HepG2 (cell line): ENCODE data around the gene LACTBL1. TPM values are rescaled to one million over a fixed set of nuclear protein-coding genes. Genes with fewer than 3 reads are reported as not detected.

Experiments
- ELF1 ChIP-seq: sonication (generic); formaldehyde crosslinking; IDR thresholded peaks from 2 replicates; pipeline ENCODE4 v1.4.0; 2020; ENCODE audit warnings: missing genetic modification reagents
- FOXO1 ChIP-seq: sonication (generic); formaldehyde crosslinking; IDR thresholded peaks from 2 replicates; pipeline ENCODE4 v1.4.0; 2020; ENCODE audit warnings: missing genetic modification reagents
- HNF4G ChIP-seq, 2 experiments: sonication (generic) in 1 of 2; formaldehyde crosslinking in 1 of 2; IDR thresholded peaks; 2 replicates each; pipeline versions ENCODE4 v1.4.0 to v1.6.1; 2011 to 2020; ENCODE audit warnings: borderline replicate concordance in 2 of 2, low read depth in 2 of 2, mild to moderate bottlenecking in 2 of 2, low read length in 1 of 2, missing genetic modification reagents in 1 of 2, moderate library complexity in 1 of 2
- KLF6 ChIP-seq: IDR thresholded peaks from 2 replicates; pipeline ENCODE4 v1.8.0; 2016; ENCODE audit warnings: missing biosample characterization, missing genetic modification reagents
- MEIS1 ChIP-seq: sonication (generic); formaldehyde crosslinking; IDR thresholded peaks from 2 replicates; pipeline ENCODE4 v1.9.0; 2021; ENCODE audit warnings: mild to moderate bottlenecking, missing genetic modification reagents, moderate library complexity, borderline replicate concordance
- MZF1 ChIP-seq: sonication (generic); formaldehyde crosslinking; IDR thresholded peaks from 2 replicates; pipeline ENCODE4 v1.8.1; 2023; ENCODE audit warnings: mild to moderate bottlenecking, missing genetic modification reagents, borderline replicate concordance
- PHF8 ChIP-seq: sonication (generic); formaldehyde crosslinking; IDR thresholded peaks from 2 replicates; pipeline ENCODE4 v1.5.0; 2020; ENCODE audit warnings: missing genetic modification reagents
- SIN3A ChIP-seq: IDR thresholded peaks from 2 replicates; pipeline ENCODE4 v1.6.1; 2011; ENCODE audit warnings: low read depth, mild to moderate bottlenecking, control low read depth, low read length, borderline replicate concordance
- SP4 ChIP-seq: sonication (generic); formaldehyde crosslinking; IDR thresholded peaks from 2 replicates; pipeline ENCODE4 v1.8.1; 2023; ENCODE audit warnings: mild to moderate bottlenecking, missing genetic modification reagents
- YEATS2 ChIP-seq: sonication (generic); formaldehyde crosslinking; IDR thresholded peaks from 2 replicates; pipeline ENCODE4 v1.4.0; 2020; ENCODE audit warnings: missing genetic modification reagents, borderline replicate concordance
- ZFAT ChIP-seq: sonication (generic); formaldehyde crosslinking; conservative IDR thresholded peaks from 2 replicates; pipeline ENCODE4 v1.8.1; 2023; ENCODE audit warnings: missing genetic modification reagents, inconsistent platforms
- ZNF10 ChIP-seq: sonication (generic); formaldehyde crosslinking; IDR thresholded peaks from 2 replicates; pipeline ENCODE4 v1.4.0; 2020; ENCODE audit warnings: mild to moderate bottlenecking, low read depth, missing genetic modification reagents, borderline replicate concordance
- ZNF605 ChIP-seq: sonication (generic); formaldehyde crosslinking; IDR thresholded peaks from 2 replicates; pipeline ENCODE4 v1.8.0; 2022; ENCODE audit warnings: mild to moderate bottlenecking, missing genetic modification reagents
- ZNF607 ChIP-seq: sonication (generic); formaldehyde crosslinking; IDR thresholded peaks from 2 replicates; pipeline ENCODE4 v1.5.1; 2020; ENCODE audit warnings: missing genetic modification reagents, mild to moderate bottlenecking, borderline replicate concordance
- ZNF616 ChIP-seq: sonication (generic); formaldehyde crosslinking; IDR thresholded peaks from 2 replicates; pipeline ENCODE4 v1.5.0; 2020; ENCODE audit warnings: low read depth, mild to moderate bottlenecking, missing genetic modification reagents
- ZNF713 ChIP-seq: sonication (generic); formaldehyde crosslinking; IDR thresholded peaks from 2 replicates; pipeline ENCODE4 v1.4.0; 2020; ENCODE audit warnings: mild to moderate bottlenecking, missing genetic modification reagents
- ZNF761 ChIP-seq: sonication (generic); formaldehyde crosslinking; conservative IDR thresholded peaks from 2 replicates; pipeline ENCODE4 v1.4.0; 2020; ENCODE audit warnings: mild to moderate bottlenecking, missing genetic modification reagents
- ZNF780A ChIP-seq: sonication (generic); formaldehyde crosslinking; IDR thresholded peaks from 2 replicates; pipeline ENCODE4 v1.8.0; 2022; ENCODE audit warnings: mild to moderate bottlenecking, missing genetic modification reagents, moderate library complexity
- polyA plus RNA-seq, 8 experiments: library from polyadenylated mRNA; depleted of rRNA in 3 of 8; stranded (reverse) in 7 of 8; unstranded in 1 of 8; fragments of >200 nt; fragmentation: Illumina TruSeq in 4 of 8; extraction: Trizol in 4 of 8; gene quantifications; 2 replicates each; pipeline versions ENCODE4 v1.2.1 to v1.2.3, GENCODE V29; 2011 to 2016; ENCODE audit warnings: low read depth in 4 of 8, missing spikeins in 1 of 8, mixed read lengths in 1 of 8; ENCODE audit not compliant: insufficient read depth in 1 of 8
- total RNA-seq, 5 experiments: library from RNA; depleted of rRNA; stranded (reverse); fragments of >200 nt; fragmentation: Illumina TruSeq; extraction: Trizol; gene quantifications; 2 replicates each; pipeline ENCODE4 v1.2.3, GENCODE V29; 2016; ENCODE audit warnings: low read depth in 1 of 5
- TF ChIP-seq, protein P1 (sequence below): sonication (generic); formaldehyde crosslinking; IDR thresholded peaks from 2 replicates; pipeline ENCODE4 v1.4.0; 2020; ENCODE audit warnings: missing genetic modification reagents
- TF ChIP-seq, protein P2 (sequence below): sonication (generic); formaldehyde crosslinking; IDR thresholded peaks from 2 replicates; pipeline ENCODE4 v1.9.0; 2021; ENCODE audit warnings: missing genetic modification reagents, borderline replicate concordance
- TF ChIP-seq, protein P3 (sequence below): sonication (generic); formaldehyde crosslinking; IDR thresholded peaks from 2 replicates; pipeline ENCODE4 v1.4.0; 2020; ENCODE audit warnings: missing genetic modification reagents
- TF ChIP-seq, protein P4 (sequence below): sonication (generic); formaldehyde crosslinking; IDR thresholded peaks from 2 replicates; pipeline ENCODE4 v1.4.0; 2020; ENCODE audit warnings: missing genetic modification reagents, borderline replicate concordance

Gene LACTBL1
- total and polyA plus RNA-seq, 2 of the 13 experiments (the other 11 are each of a cell fraction or from before 2014, with no cell fraction given) = 0.12 to 1.3 TPM

DNA sequence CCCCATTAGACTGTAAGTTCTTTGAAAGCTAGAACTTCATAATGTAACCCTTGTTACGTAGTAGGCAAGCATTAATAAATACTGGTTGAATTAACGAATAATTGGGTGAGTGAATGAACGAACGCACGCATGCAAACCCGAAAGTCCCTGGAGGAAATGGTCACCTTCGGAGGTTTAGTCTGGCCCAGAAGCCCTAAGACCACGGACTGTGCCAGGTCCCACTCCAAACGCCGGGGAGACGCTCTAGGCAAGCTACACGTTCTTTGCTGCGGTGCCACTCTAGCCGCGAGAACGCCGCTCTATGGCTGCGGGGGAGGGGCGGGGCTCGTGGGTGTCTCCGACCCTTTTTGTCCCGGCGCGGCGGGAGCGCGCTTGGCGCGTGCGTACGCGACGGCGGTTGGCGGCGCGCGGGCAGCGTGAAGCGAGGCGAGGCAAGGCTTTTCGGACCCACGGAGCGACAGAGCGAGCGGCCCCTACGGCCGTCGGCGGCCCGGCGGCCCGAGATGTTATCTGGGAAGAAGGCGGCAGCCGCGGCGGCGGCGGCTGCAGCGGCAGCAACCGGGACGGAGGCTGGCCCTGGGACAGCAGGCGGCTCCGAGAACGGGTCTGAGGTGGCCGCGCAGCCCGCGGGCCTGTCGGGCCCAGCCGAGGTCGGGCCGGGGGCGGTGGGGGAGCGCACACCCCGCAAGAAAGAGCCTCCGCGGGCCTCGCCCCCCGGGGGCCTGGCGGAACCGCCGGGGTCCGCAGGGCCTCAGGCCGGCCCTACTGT lies 46.6 kb upstream of the LACTBL1 start, which contains the start of gene KDM1A (continued):
- no peak for TF ChIP-seq MZF1
- TF ChIP-seq PHF8 = peak; percentile 81; the same call in 1 of the 2 replicates
- peak; percentile 87 for TF ChIP-seq FOXO1 (CRISPR knock-in tag)
- peak; percentile 69 for TF ChIP-seq ELF1 (CRISPR knock-in tag)
- TF ChIP-seq ZNF761 (CRISPR knock-in tag) = peak; percentile 83
- peak; percentile 82; the same call in 1 of the 2 replicates for TF ChIP-seq KLF6 (CRISPR knock-in tag)
- peak; percentile 97 for TF ChIP-seq YEATS2 (CRISPR knock-in tag)
- peak; percentile 85; the same call in 1 of the 2 replicates for TF ChIP-seq ZNF605 (CRISPR knock-in tag)
- peak; percentile 84 for TF ChIP-seq ZNF607 (CRISPR knock-in tag)
- TF ChIP-seq ZNF10 (CRISPR knock-in tag) = no peak
- 0 out of 2 replicates have a peak, but pooled peaks have one; percentile 64 for TF ChIP-seq ZNF616
- peak; percentile 82 for TF ChIP-seq MEIS1 (CRISPR knock-in tag)
- TF ChIP-seq, protein P1, sequence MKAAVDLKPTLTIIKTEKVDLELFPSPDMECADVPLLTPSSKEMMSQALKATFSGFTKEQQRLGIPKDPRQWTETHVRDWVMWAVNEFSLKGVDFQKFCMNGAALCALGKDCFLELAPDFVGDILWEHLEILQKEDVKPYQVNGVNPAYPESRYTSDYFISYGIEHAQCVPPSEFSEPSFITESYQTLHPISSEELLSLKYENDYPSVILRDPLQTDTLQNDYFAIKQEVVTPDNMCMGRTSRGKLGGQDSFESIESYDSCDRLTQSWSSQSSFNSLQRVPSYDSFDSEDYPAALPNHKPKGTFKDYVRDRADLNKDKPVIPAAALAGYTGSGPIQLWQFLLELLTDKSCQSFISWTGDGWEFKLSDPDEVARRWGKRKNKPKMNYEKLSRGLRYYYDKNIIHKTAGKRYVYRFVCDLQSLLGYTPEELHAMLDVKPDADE (CRISPR knock-in tag) = 0 out of 2 replicates have a peak, but pooled peaks have one; percentile 61
- peak; percentile 95 for TF ChIP-seq SIN3A
- TF ChIP-seq ZNF780A (CRISPR knock-in tag) = no peak
- TF ChIP-seq, protein P2, sequence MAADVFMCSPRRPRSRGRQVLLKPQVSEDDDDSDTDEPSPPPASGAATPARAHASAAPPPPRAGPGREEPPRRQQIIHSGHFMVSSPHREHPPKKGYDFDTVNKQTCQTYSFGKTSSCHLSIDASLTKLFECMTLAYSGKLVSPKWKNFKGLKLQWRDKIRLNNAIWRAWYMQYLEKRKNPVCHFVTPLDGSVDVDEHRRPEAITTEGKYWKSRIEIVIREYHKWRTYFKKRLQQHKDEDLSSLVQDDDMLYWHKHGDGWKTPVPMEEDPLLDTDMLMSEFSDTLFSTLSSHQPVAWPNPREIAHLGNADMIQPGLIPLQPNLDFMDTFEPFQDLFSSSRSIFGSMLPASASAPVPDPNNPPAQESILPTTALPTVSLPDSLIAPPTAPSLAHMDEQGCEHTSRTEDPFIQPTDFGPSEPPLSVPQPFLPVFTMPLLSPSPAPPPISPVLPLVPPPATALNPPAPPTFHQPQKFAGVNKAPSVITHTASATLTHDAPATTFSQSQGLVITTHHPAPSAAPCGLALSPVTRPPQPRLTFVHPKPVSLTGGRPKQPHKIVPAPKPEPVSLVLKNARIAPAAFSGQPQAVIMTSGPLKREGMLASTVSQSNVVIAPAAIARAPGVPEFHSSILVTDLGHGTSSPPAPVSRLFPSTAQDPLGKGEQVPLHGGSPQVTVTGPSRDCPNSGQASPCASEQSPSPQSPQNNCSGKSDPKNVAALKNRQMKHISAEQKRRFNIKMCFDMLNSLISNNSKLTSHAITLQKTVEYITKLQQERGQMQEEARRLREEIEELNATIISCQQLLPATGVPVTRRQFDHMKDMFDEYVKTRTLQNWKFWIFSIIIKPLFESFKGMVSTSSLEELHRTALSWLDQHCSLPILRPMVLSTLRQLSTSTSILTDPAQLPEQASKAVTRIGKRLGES (CRISPR knock-in tag) = no peak; the same call in 1 of the 2 replicates
- TF ChIP-seq ZNF713 (CRISPR knock-in tag) = peak; percentile 78; the same call in 1 of the 2 replicates
- no peak for TF ChIP-seq HNF4G (IDR thresholded peaks at IDR 0.05; ENCODE audit: borderline replicate concordance, low read depth, low read length)
- peak; percentile 48; the same call in 1 of the 2 replicates for TF ChIP-seq HNF4G (CRISPR knock-in tag; IDR thresholded peaks at IDR 0.05; ENCODE audit: borderline replicate concordance, low read depth)
- TF ChIP-seq, protein P3, sequence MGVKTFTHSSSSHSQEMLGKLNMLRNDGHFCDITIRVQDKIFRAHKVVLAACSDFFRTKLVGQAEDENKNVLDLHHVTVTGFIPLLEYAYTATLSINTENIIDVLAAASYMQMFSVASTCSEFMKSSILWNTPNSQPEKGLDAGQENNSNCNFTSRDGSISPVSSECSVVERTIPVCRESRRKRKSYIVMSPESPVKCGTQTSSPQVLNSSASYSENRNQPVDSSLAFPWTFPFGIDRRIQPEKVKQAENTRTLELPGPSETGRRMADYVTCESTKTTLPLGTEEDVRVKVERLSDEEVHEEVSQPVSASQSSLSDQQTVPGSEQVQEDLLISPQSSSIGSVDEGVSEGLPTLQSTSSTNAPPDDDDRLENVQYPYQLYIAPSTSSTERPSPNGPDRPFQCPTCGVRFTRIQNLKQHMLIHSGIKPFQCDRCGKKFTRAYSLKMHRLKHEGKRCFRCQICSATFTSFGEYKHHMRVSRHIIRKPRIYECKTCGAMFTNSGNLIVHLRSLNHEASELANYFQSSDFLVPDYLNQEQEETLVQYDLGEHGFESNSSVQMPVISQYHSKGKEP (CRISPR knock-in tag) = 0 out of 2 replicates have a peak, but pooled peaks have one; percentile 52
- peak; percentile 92 for TF ChIP-seq SP4 (CRISPR knock-in tag)
- no peak for TF ChIP-seq ZFAT (CRISPR knock-in tag)
- TF ChIP-seq, protein P4, sequence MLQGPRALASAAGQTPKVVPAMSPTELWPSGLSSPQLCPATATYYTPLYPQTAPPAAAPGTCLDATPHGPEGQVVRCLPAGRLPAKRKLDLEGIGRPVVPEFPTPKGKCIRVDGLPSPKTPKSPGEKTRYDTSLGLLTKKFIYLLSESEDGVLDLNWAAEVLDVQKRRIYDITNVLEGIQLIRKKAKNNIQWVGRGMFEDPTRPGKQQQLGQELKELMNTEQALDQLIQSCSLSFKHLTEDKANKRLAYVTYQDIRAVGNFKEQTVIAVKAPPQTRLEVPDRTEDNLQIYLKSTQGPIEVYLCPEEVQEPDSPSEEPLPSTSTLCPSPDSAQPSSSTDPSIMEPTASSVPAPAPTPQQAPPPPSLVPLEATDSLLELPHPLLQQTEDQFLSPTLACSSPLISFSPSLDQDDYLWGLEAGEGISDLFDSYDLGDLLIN (CRISPR knock-in tag) = peak; percentile 50; the same call in 1 of the 2 replicates
